ENCODE data around the gene ATOX1. TPM values are rescaled to one million over a fixed set of nuclear protein-coding genes. Genes with fewer than 3 reads are reported as not detected.

ATOX1 gene
- total RNA-seq, 4 donors from 2014 or later: 43.7 to 108 (median 98.5) TPM

GRCh38 chr5:151742870-151743294, 15.5 kb downstream of the ATOX1 start:
- Histone ChIP-seq H3K36me3 (peaks cover 0 to 23% (median 0%) of the 10 kb centered on the region in 3 donors), H3K27ac (no peak overlapping the region), H3K27me3 (no peaks in the 10 kb centered on the region), H3K4me1 (peaks cover 0 to 63% (median 18%) of the 10 kb centered on the region in 4 donors), H3K9me3 (no peaks in the 10 kb centered on the region), H3K4me3 (no peak overlapping the region)
- 41 to 53% methylated on average over 7 of the region's 7 CpGs for WGBS, 2 donors
- TF ChIP-seq, protein P1, sequence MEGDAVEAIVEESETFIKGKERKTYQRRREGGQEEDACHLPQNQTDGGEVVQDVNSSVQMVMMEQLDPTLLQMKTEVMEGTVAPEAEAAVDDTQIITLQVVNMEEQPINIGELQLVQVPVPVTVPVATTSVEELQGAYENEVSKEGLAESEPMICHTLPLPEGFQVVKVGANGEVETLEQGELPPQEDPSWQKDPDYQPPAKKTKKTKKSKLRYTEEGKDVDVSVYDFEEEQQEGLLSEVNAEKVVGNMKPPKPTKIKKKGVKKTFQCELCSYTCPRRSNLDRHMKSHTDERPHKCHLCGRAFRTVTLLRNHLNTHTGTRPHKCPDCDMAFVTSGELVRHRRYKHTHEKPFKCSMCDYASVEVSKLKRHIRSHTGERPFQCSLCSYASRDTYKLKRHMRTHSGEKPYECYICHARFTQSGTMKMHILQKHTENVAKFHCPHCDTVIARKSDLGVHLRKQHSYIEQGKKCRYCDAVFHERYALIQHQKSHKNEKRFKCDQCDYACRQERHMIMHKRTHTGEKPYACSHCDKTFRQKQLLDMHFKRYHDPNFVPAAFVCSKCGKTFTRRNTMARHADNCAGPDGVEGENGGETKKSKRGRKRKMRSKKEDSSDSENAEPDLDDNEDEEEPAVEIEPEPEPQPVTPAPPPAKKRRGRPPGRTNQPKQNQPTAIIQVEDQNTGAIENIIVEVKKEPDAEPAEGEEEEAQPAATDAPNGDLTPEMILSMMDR (IDR thresholded peaks at IDR 0.05): peak; percentile 29 to 76 (median 52)
- TF ChIP-seq EP300 (IDR thresholded peaks at IDR 0.05): no peak
- DNase-seq (ENCODE audit: low spot score in 2 of 2): peak in 1 of 2 donors; percentile 53

DNA sequence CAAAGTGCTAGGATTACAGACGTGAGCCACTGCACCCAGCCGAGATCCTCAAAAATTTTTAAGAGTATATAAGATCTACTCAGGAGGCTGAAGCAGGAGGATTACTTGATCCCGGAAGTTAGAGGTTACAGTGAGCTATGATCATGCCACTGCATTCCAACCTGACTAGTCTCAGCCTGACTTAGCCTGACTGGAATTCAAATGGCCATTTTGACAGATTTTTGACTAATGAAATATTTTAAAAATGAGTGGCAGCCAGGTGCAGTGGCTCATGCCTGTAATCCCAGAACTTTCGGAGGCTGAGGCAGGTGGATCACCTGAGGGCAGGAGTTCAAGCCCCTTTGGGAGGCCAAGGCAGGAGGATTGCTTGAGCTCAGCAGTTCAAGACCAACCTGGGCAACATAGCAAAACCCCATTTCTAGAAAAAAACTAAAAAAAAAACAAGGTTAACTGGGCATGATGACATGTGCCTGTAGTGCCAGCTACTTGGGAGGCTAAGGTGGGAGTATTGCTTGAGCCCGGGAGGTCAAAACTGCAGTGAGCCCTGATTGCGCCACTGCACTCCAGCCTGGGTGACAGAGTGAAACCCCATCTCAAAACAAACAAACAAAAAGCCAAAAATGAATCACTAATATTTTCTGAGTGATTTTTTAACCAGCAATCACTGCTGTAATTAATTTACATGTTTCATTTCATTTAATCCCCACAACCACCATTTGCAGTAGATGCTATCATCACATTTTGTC, 16.6 kb downstream of the ATOX1 start:
- peaks cover 0 to 60% (median 18%) of the 10 kb centered on the region in 4 donors for H3K4me1 ChIP-seq
- no peak for DNase-seq (ENCODE audit: low spot score in 2 of 2)
- WGBS, 2 donors: 87 to 92% methylated on average over 6 of the region's 6 CpGs
- no peaks in the 10 kb centered on the region for H3K27me3 ChIP-seq
- H3K27ac ChIP-seq: peak overlapping the region in 2 of 4 donors; percentile 76 to 79
- no peak for TF ChIP-seq EP300 (IDR thresholded peaks at IDR 0.05)
- TF ChIP-seq, protein P1 (IDR thresholded peaks at IDR 0.05): no peak
- no peak overlapping the region for H3K4me3 ChIP-seq
- no peaks in the 10 kb centered on the region for H3K9me3 ChIP-seq
- H3K36me3 ChIP-seq: peaks cover 0 to 26% (median 0%) of the 10 kb centered on the region in 3 donors

DNA sequence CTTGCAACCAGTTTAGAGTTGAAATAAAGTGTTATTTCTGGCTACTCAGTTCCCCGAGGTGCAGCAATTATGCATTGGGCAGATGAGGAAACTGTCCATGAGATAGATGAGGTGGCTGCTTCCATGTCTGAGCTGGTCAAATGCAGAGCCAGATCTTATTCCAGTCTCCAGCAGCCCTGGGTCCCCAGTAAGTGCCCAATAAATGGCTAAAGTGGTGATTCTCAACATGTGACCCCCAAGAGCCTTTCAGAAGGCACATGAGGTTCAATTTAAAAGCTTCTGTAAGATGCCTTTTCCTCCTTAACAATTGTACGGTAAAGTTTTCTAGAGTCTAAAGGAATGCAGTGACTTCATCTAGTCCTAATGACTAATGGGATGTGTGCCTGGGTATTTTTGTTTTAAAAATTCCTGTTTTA, 17.5 kb downstream of the ATOX1 start:
- no peak for TF ChIP-seq POLR2A (IDR thresholded peaks at IDR 0.05)
- TF ChIP-seq, protein P1 (IDR thresholded peaks at IDR 0.05): peak in 3 of 5 experiments; percentile 6 to 24 (median 12)
- H3K27me3 ChIP-seq: no peaks in the 10 kb centered on the region
- DNase-seq (ENCODE audit: low spot score in 2 of 2): no peak
- peak overlapping the region; percentile 33 to 79 (median 68) for H3K27ac ChIP-seq
- peaks cover 0 to 22% (median 0%) of the 10 kb centered on the region in 3 donors for H3K36me3 ChIP-seq
- WGBS, 2 donors: 33 to 34% methylated on average over 2 of the region's 2 CpGs
- H3K4me1 ChIP-seq: peaks cover 0 to 51% (median 14%) of the 10 kb centered on the region in 4 donors
- H3K4me3 ChIP-seq: no peak overlapping the region
- no peaks in the 10 kb centered on the region for H3K9me3 ChIP-seq

DNA sequence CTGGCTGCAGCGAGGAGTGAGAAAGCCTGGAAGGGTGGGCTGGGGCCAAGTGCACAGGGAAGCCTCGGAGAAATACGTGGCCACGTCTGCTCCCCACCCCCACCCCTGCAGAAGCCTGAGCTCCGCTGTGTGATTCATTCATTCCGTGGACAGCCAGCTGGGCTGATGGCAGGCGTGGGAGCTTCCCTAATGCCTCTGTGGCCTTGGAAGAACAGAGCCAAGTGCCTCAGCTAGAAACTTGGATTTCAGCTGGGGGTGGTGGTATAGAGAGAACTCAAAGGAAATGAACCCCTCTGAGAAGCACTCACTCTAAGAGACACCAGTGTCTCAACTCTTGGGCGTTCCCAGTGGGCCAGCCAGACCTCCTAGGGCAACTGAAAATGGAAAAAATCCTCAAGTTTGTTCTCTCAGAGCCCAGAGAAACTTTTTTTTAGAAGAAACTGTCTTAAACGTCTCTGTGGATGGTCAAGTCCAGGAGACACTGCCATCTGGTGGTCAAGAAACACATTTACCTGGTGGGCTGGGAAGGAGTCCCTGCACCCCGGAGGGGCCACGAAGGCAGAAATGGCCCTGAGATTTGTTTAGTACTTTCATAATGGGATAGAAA, 18.0 kb downstream of the ATOX1 start:
- H3K27ac ChIP-seq: peak overlapping the region; percentile 33 to 79 (median 68)
- peak; percentile 29 to 61 for DNase-seq (ENCODE audit: low spot score in 2 of 2)
- H3K4me3 ChIP-seq: no peak overlapping the region
- no peaks in the 10 kb centered on the region for H3K9me3 ChIP-seq
- TF ChIP-seq EP300 (IDR thresholded peaks at IDR 0.05) (peak in 1 of 2 donors; percentile 26), POLR2A (IDR thresholded peaks at IDR 0.05) (no peak)
- TF ChIP-seq, protein P1 (IDR thresholded peaks at IDR 0.05): peak; percentile 76 to 93 (median 91)
- H3K4me1 ChIP-seq: peaks cover 0 to 46% (median 12%) of the 10 kb centered on the region in 4 donors
- H3K27me3 ChIP-seq: no peaks in the 10 kb centered on the region
- WGBS, 2 donors: 2 to 12% methylated on average over 11 of the region's 11 CpGs
- peaks cover 0 to 17% (median 0%) of the 10 kb centered on the region in 3 donors for H3K36me3 ChIP-seq

- 23 to 31% methylated on average over 4 of the region's 4 CpGs for WGBS, 2 donors
- DNase-seq (ENCODE audit: low spot score in 2 of 2): no peak
- Histone ChIP-seq H3K36me3 (peaks cover 0 to 12% (median 0%) of the 10 kb centered on the region in 3 donors), H3K27ac (peak overlapping the region; percentile 33 to 79 (median 68)), H3K4me1 (peaks cover 0 to 41% (median 12%) of the 10 kb centered on the region in 4 donors), H3K27me3 (no peaks in the 10 kb centered on the region), H3K4me3 (no peak overlapping the region), H3K9me3 (no peaks in the 10 kb centered on the region)
- TF ChIP-seq EP300 (IDR thresholded peaks at IDR 0.05) (peak in 1 of 2 donors; percentile 6), POLR2A (IDR thresholded peaks at IDR 0.05) (no peak)
Observed at GRCh38 chr5:151739939-151740335, 18.5 kb downstream of the ATOX1 start.
